T-cell (primary cell): ENCODE data around the gene SCGB1C2. TPM values are rescaled to one million over a fixed set of nuclear protein-coding genes. Genes with fewer than 3 reads are reported as not detected.

ENCODE experiments used
- total RNA-seq, 35 experiments: library from RNA in 6 of 35; stranded (reverse) in 6 of 35; fragments of 120-200 nt in 1 of 35; gene quantifications; one replicate each; pipeline versions ENCODE4 v1.2.1 to v1.2.4 and lab custom pipeline; 2013 to 2026

SCGB1C2 gene
- total RNA-seq, 5 donors from 2014 or later (not counting 1 experiment from before 2014, with no cell fraction given): not detected

Other genes with a start within 250 kb of the SCGB1C2 start
- gene DOC2B, start 44.1 kb downstream of the SCGB1C2 start, total RNA-seq: under 1 TPM in 3 of 5 donors, not detected in 2; 0.05 to 0.16 (median 0.09) TPM
- 10 to 100 TPM in 1 of 5 donors, 1 to 10 TPM in 4; 4.5 to 10.5 (median 5.3) TPM for gene RPH3AL, start 215.2 kb downstream of the SCGB1C2 start, total RNA-seq